Liver (tissue), 9 donors: ENCODE results near the gene GATAD2B. TPM values are rescaled to one million over a fixed set of nuclear protein-coding genes. Genes with fewer than 3 reads are reported as not detected.

Experiments
- DNase-seq: peaks from one replicate; pipeline ENCODE4 v3.0.0-alpha.2; 2017; ENCODE audit warnings: low spot score
- H3K27ac ChIP-seq, 2 donors: one replicate each; pipeline ENCODE4 v1.7.0; 2013; ENCODE audit warnings: inconsistent platforms in 2 of 2, low read length in 2 of 2, control low read depth in 1 of 2, low read depth in 1 of 2, mild to moderate bottlenecking in 1 of 2
- H3K27me3 ChIP-seq, 4 donors: one replicate each; pipeline versions ENCODE4 v1.6.1 to v1.7.0; 2013; ENCODE audit warnings: low read length in 3 of 4, inconsistent platforms in 1 of 4, mild to moderate bottlenecking in 1 of 4, moderate library complexity in 1 of 4; ENCODE audit not compliant: control insufficient read depth in 4 of 4, insufficient read depth in 4 of 4
- H3K36me3 ChIP-seq, 4 donors: one replicate each; pipeline versions ENCODE4 v1.6.1 to v1.7.0; 2013; ENCODE audit warnings: low read length in 3 of 4, mild to moderate bottlenecking in 3 of 4, low read depth in 1 of 4, moderate library complexity in 1 of 4; ENCODE audit not compliant: control insufficient read depth in 4 of 4, insufficient read depth in 3 of 4
- H3K4me1 ChIP-seq, 4 donors: one replicate each; pipeline versions ENCODE4 v1.6.1 to v1.7.0; 2013; ENCODE audit warnings: low read length in 3 of 4, mild to moderate bottlenecking in 3 of 4, moderate library complexity in 1 of 4; ENCODE audit not compliant: control insufficient read depth in 4 of 4, insufficient read depth in 4 of 4
- H3K4me3 ChIP-seq, 3 donors: one replicate each; pipeline versions ENCODE4 v1.6.1 to v1.7.0; 2013; ENCODE audit warnings: low read length in 3 of 3, control low read depth in 1 of 3, low read depth in 1 of 3, mild to moderate bottlenecking in 1 of 3
- H3K9ac ChIP-seq, 2 donors: one replicate each; pipeline ENCODE4 v1.7.0; 2013; ENCODE audit warnings: low read length in 2 of 2, mild to moderate bottlenecking in 2 of 2, moderate library complexity in 2 of 2, control low read depth in 1 of 2, low read depth in 1 of 2
- H3K9me3 ChIP-seq, 4 donors: one replicate each; pipeline versions ENCODE4 v1.6.1 to v1.7.0; 2013; ENCODE audit warnings: low read length in 3 of 4; ENCODE audit not compliant: control insufficient read depth in 4 of 4
- GABPA ChIP-seq, 2 donors: IDR thresholded peaks in 1 of 2; conservative IDR thresholded peaks in 1 of 2; 2 replicates each; pipeline ENCODE4 v1.6.1; 2016; ENCODE audit warnings: antibody characterized with exemption in 2 of 2, mild to moderate bottlenecking in 1 of 2, moderate library complexity in 1 of 2
- HNF4A ChIP-seq, 2 donors: conservative IDR thresholded peaks; 2 replicates each; pipeline ENCODE4 v1.6.1; 2016; ENCODE audit warnings: antibody characterized with exemption in 2 of 2, mild to moderate bottlenecking in 2 of 2
- JUND ChIP-seq, 2 donors: IDR thresholded peaks; 2 replicates each; pipeline ENCODE4 v1.6.1; 2016; ENCODE audit warnings: antibody characterized with exemption in 2 of 2
- MAX ChIP-seq: IDR thresholded peaks from 2 replicates; pipeline ENCODE4 v1.6.1; 2016; ENCODE audit warnings: antibody characterized with exemption
- NR2F2 ChIP-seq: IDR thresholded peaks from 2 replicates; pipeline ENCODE4 v1.6.1; 2016; ENCODE audit warnings: antibody characterized with exemption
- RAD21 ChIP-seq, 2 donors: IDR thresholded peaks; 2 replicates each; pipeline ENCODE4 v1.6.1; 2016; ENCODE audit warnings: antibody characterized with exemption in 2 of 2, mild to moderate bottlenecking in 2 of 2
- RXRA ChIP-seq, 2 donors: IDR thresholded peaks; 2 replicates each; pipeline ENCODE4 v1.6.1; 2017 to 2018; ENCODE audit warnings: antibody characterized with exemption in 2 of 2, mild to moderate bottlenecking in 1 of 2
- YY1 ChIP-seq: IDR thresholded peaks from 2 replicates; pipeline ENCODE4 v1.6.1; 2016; ENCODE audit warnings: antibody characterized with exemption, mild to moderate bottlenecking
- WGBS: extraction: QIAGEN DNeasy Blood & Tissue Kit; methylation state at CpG from one replicate; pipeline ENCODE4 v1.1.7; 2013; 5-methylcytosine and 5-hydroxymethylcytosine counted together
- polyA plus RNA-seq, 2 donors: library from polyadenylated mRNA; stranded (reverse) in 1 of 2; unstranded in 1 of 2; fragments of 200-250 nt in 1 of 2; fragments of >200 nt in 1 of 2; fragmentation: Nextera tagmentation in 1 of 2; extraction: Ambion mirVana in 1 of 2; gene quantifications; one replicate each; pipeline versions ENCODE4 v1.2.1 to v1.2.3, GENCODE V29; 2013 to 2015
- total RNA-seq, 2 donors: library from RNA; depleted of rRNA; stranded (reverse); fragments of >200 nt; gene quantifications; one replicate each; pipeline ENCODE4 v1.2.3, GENCODE V29; 2014
- TF ChIP-seq, protein P1 (sequence below): IDR thresholded peaks from 2 replicates; pipeline ENCODE4 v1.6.1; 2016; ENCODE audit warnings: antibody characterized with exemption
- TF ChIP-seq, protein P2 (sequence below): IDR thresholded peaks from 2 replicates; pipeline ENCODE4 v1.6.1; 2016; ENCODE audit warnings: antibody characterized with exemption
- TF ChIP-seq, protein P3 (sequence below): IDR thresholded peaks from 2 replicates; pipeline ENCODE4 v1.6.1; 2016; ENCODE audit warnings: antibody characterized with exemption, mild to moderate bottlenecking
- donor health status: healthy.
- donor health status: healthy.
- donor health status: healthy.
- donor health status: healthy.
- donor health status: healthy.

Gene GATAD2B
- total and polyA plus RNA-seq, 4 donors: 3.2 to 4.9 (median 3.9) TPM

- Histone ChIP-seq H3K9ac (no peak overlapping the region), H3K4me1 (peaks cover 3 to 22% (median 15%) of the 10 kb centered on the region in 4 donors), H3K27ac (no peak overlapping the region), H3K27me3 (no peaks in the 10 kb centered on the region), H3K36me3 (no peaks in the 10 kb centered on the region), H3K9me3 (no peaks in the 10 kb centered on the region), H3K4me3 (no peak overlapping the region)
- no peak for TF ChIP-seq GABPA (IDR thresholded peaks at IDR 0.05 in 1 of 2, conservative IDR thresholded peaks at IDR 0.05 in 1 of 2)
- TF ChIP-seq, protein P1, sequence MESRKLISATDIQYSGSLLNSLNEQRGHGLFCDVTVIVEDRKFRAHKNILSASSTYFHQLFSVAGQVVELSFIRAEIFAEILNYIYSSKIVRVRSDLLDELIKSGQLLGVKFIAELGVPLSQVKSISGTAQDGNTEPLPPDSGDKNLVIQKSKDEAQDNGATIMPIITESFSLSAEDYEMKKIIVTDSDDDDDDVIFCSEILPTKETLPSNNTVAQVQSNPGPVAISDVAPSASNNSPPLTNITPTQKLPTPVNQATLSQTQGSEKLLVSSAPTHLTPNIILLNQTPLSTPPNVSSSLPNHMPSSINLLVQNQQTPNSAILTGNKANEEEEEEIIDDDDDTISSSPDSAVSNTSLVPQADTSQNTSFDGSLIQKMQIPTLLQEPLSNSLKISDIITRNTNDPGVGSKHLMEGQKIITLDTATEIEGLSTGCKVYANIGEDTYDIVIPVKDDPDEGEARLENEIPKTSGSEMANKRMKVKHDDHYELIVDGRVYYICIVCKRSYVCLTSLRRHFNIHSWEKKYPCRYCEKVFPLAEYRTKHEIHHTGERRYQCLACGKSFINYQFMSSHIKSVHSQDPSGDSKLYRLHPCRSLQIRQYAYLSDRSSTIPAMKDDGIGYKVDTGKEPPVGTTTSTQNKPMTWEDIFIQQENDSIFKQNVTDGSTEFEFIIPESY: no peak
- no peak for DNase-seq
- WGBS: 86% methylated on average over 9 of the region's 9 CpGs
These were observed 129.4 kb downstream of the GATAD2B start for GRCh38 chr1:153793261-153793972.

DNA sequence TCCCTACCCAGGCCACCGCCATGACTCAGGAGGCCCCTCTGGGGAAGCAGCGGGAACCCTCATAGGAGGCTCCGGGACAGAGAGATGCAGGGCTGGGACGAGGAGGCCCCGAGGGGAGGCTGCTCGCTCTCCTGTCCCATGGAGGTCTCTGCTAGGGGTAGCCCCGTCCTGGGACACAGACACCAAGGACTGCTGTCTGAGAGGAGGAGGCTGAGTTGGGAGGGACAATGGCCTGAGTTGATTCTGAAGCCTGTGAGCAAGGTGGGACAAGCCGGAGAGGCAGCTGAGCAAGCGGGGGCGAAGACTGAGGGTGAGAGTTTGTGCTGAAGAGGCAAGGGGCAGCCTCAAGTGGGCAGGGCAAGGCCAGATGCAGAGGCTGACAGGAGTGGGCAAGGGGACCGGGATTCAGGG, 130.1 kb downstream of the GATAD2B start:
- H3K27me3 ChIP-seq: no peaks in the 10 kb centered on the region

More for the DNA sequence above, 130.1 kb downstream of the GATAD2B start:
- Histone ChIP-seq H3K9ac (no peak overlapping the region), H3K27ac (no peak overlapping the region), H3K36me3 (no peaks in the 10 kb centered on the region), H3K4me1 (peaks cover 3 to 22% (median 15%) of the 10 kb centered on the region in 4 donors), H3K9me3 (no peaks in the 10 kb centered on the region), H3K4me3 (no peak overlapping the region)
- no peak for DNase-seq
- WGBS: 97% methylated on average over 11 of the region's 11 CpGs
- TF ChIP-seq JUND (IDR thresholded peaks at IDR 0.05) (no peak), YY1 (no peak), RXRA (IDR thresholded peaks at IDR 0.05) (no peak), NR2F2 (no peak), HNF4A (conservative IDR thresholded peaks at IDR 0.05) (no peak), MAX (no peak), GABPA (IDR thresholded peaks at IDR 0.05 in 1 of 2, conservative IDR thresholded peaks at IDR 0.05 in 1 of 2) (no peak), RAD21 (IDR thresholded peaks at IDR 0.05) (no peak)
- TF ChIP-seq, protein P2, sequence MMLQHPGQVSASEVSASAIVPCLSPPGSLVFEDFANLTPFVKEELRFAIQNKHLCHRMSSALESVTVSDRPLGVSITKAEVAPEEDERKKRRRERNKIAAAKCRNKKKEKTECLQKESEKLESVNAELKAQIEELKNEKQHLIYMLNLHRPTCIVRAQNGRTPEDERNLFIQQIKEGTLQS: no peak
- TF ChIP-seq, protein P1: no peak
- TF ChIP-seq, protein P3, sequence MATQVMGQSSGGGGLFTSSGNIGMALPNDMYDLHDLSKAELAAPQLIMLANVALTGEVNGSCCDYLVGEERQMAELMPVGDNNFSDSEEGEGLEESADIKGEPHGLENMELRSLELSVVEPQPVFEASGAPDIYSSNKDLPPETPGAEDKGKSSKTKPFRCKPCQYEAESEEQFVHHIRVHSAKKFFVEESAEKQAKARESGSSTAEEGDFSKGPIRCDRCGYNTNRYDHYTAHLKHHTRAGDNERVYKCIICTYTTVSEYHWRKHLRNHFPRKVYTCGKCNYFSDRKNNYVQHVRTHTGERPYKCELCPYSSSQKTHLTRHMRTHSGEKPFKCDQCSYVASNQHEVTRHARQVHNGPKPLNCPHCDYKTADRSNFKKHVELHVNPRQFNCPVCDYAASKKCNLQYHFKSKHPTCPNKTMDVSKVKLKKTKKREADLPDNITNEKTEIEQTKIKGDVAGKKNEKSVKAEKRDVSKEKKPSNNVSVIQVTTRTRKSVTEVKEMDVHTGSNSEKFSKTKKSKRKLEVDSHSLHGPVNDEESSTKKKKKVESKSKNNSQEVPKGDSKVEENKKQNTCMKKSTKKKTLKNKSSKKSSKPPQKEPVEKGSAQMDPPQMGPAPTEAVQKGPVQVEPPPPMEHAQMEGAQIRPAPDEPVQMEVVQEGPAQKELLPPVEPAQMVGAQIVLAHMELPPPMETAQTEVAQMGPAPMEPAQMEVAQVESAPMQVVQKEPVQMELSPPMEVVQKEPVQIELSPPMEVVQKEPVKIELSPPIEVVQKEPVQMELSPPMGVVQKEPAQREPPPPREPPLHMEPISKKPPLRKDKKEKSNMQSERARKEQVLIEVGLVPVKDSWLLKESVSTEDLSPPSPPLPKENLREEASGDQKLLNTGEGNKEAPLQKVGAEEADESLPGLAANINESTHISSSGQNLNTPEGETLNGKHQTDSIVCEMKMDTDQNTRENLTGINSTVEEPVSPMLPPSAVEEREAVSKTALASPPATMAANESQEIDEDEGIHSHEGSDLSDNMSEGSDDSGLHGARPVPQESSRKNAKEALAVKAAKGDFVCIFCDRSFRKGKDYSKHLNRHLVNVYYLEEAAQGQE: no peak
